ENCODE results near the gene MSH3.

MSH3 gene

GRCh38 chr5:80654391-80655230 lies at the start of gene MSH3, which contains the start of gene DHFR (continued):
- TF ChIP-seq ZNF704 (tag by site-specific recombination; IDR thresholded peaks at IDR 0.05) (no peak), ZNF473 (tag by site-specific recombination; IDR thresholded peaks at IDR 0.05) (no peak), ZNF843 (tag by site-specific recombination; IDR thresholded peaks at IDR 0.05) (peak; percentile 20; the same call in 1 of the 2 replicates), ZNF654 (tag by site-specific recombination; IDR thresholded peaks at IDR 0.05; ENCODE audit: low read depth) (no peak), KLF16 (tag by site-specific recombination; IDR thresholded peaks at IDR 0.05) (0 out of 2 replicates have a peak, but pooled peaks have one; percentile 35), ZNF335 (tag by site-specific recombination; conservative IDR thresholded peaks at IDR 0.05) (peak; percentile 65), KLF9 (tag by site-specific recombination; IDR thresholded peaks at IDR 0.05; ENCODE audit: low read depth) (peak; percentile 47; the same call in 1 of the 2 replicates), SP2 (tag by site-specific recombination; IDR thresholded peaks at IDR 0.05) (peak; percentile 94), ZNF354C (tag by site-specific recombination; IDR thresholded peaks at IDR 0.05; ENCODE audit: borderline replicate concordance, low read depth) (no peak), ZNF416 (tag by site-specific recombination; IDR thresholded peaks at IDR 0.05) (no peak), ZNF121 (tag by site-specific recombination; IDR thresholded peaks at IDR 0.05) (no peak), ZNF501 (tag by site-specific recombination; IDR thresholded peaks at IDR 0.05) (0 out of 2 replicates have a peak, but pooled peaks have one; percentile 66), ZNF580 (tag by site-specific recombination; IDR thresholded peaks at IDR 0.05) (peak; percentile 85; the same call in 1 of the 2 replicates), ZBTB26 (tag by site-specific recombination; optimal IDR thresholded peaks at IDR 0.05) (peak; percentile 78), SP3 (tag by site-specific recombination; IDR thresholded peaks at IDR 0.05) (peak; percentile 86), SCRT2 (tag by site-specific recombination; IDR thresholded peaks at IDR 0.05) (peak; percentile 49; the same call in 1 of the 2 replicates), KLF8 (tag by site-specific recombination; IDR thresholded peaks at IDR 0.05) (peak; percentile 85), ZNF341 (tag by site-specific recombination; IDR thresholded peaks at IDR 0.05; ENCODE audit: low read depth) (peak; percentile 55; the same call in 1 of the 2 replicates), HOXC10 (CRISPR knock-in tag; IDR thresholded peaks at IDR 0.05) (peak; percentile 87; the same call in 1 of the 2 replicates), ZNF366 (tag by site-specific recombination; conservative IDR thresholded peaks at IDR 0.05) (0 out of 2 replicates have a peak, but pooled peaks have one; percentile 41), ZSCAN5A (tag by site-specific recombination; IDR thresholded peaks at IDR 0.05) (peak; percentile 85), ZSCAN30 (tag by site-specific recombination; IDR thresholded peaks at IDR 0.05) (peak; percentile 100), GLIS1 (tag by site-specific recombination; IDR thresholded peaks at IDR 0.05) (peak; percentile 5; the same call in 1 of the 2 replicates), ZNF561 (tag by site-specific recombination; IDR thresholded peaks at IDR 0.05; ENCODE audit: borderline replicate concordance) (peak; percentile 87), KLF10 (tag by site-specific recombination; IDR thresholded peaks at IDR 0.05) (peak; percentile 72), ZNF626 (tag by site-specific recombination; IDR thresholded peaks at IDR 0.05) (peak; percentile 60; the same call in 1 of the 2 replicates), ZNF311 (tag by site-specific recombination; IDR thresholded peaks at IDR 0.05; ENCODE audit: borderline replicate concordance) (no peak)

All from HEK293 (cell line).